Hepatocyte (in vitro differentiated cells): ENCODE results near the gene IREB2. TPM values are rescaled to one million over a fixed set of nuclear protein-coding genes. Genes with fewer than 3 reads are reported as not detected.

Experiments used
- DNase-seq: peaks from one replicate; pipeline ENCODE4 v3.0.0-alpha.2; 2016; ENCODE audit warnings: low spot score
- H2AFZ ChIP-seq: fragments of 200-600 bp; sonication (generic); 2 replicates; pipeline ENCODE4 v1.6.0; 2016; ENCODE audit warnings: antibody characterized with exemption, mild to moderate bottlenecking
- H3K27ac ChIP-seq: fragments of 200-600 bp; sonication (generic); 2 replicates; pipeline ENCODE4 v1.5.1; 2016; ENCODE audit warnings: mild to moderate bottlenecking
- H3K27me3 ChIP-seq: fragments of 200-600 bp; sonication (generic); 2 replicates; pipeline ENCODE4 v1.6.1; 2016
- H3K36me3 ChIP-seq: fragments of 200-600 bp; sonication (generic); replicated peaks from 2 replicates; pipeline ENCODE4 v1.5.1; 2016; ENCODE audit warnings: low read depth; ENCODE audit not compliant: insufficient read depth
- H3K4me1 ChIP-seq: fragments of 200-600 bp; sonication (generic); 2 replicates; pipeline ENCODE4 v1.5.1; 2016; ENCODE audit warnings: mild to moderate bottlenecking, moderate library complexity; ENCODE audit not compliant: insufficient read depth
- H3K4me2 ChIP-seq: fragments of 200-600 bp; sonication (generic); 2 replicates; pipeline ENCODE4 v1.6.0; 2016
- H3K4me3 ChIP-seq: fragments of 200-600 bp; sonication (generic); 2 replicates; pipeline ENCODE4 v1.5.1; 2016; ENCODE audit warnings: mild to moderate bottlenecking
- H3K79me2 ChIP-seq: fragments of 200-600 bp; sonication (generic); 2 replicates; pipeline ENCODE4 v1.6.0; 2017; ENCODE audit warnings: mild to moderate bottlenecking
- H3K9me2 ChIP-seq: fragments of 200-600 bp; sonication (generic); replicated peaks from 2 replicates; pipeline ENCODE4 v1.6.0; 2017; ENCODE audit warnings: mild to moderate bottlenecking; ENCODE audit not compliant: insufficient read depth
- H3K9me3 ChIP-seq: fragments of 200-600 bp; sonication (generic); 2 replicates; pipeline ENCODE4 v1.5.1; 2016; ENCODE audit warnings: low read depth, mild to moderate bottlenecking
- H4K20me1 ChIP-seq: fragments of 200-600 bp; sonication (generic); 2 replicates; pipeline ENCODE4 v1.6.0; 2016; ENCODE audit warnings: mild to moderate bottlenecking; ENCODE audit not compliant: insufficient read depth, poor library complexity, severe bottlenecking
- CTCF ChIP-seq: fragments of 200-600 bp; sonication (generic); IDR thresholded peaks from 2 replicates; pipeline ENCODE4 v1.5.1; 2016; ENCODE audit warnings: antibody characterized with exemption, mild to moderate bottlenecking; ENCODE audit not compliant: poor library complexity
- EZH2 ChIP-seq: fragments of 200-600 bp; sonication (generic); IDR thresholded peaks from 2 replicates; pipeline ENCODE4 v1.6.1; 2016; ENCODE audit warnings: antibody characterized with exemption, mild to moderate bottlenecking, borderline replicate concordance
- EZH2phosphoT487 ChIP-seq: fragments of 200-600 bp; sonication (generic); IDR thresholded peaks from one replicate; pipeline ENCODE4 v1.6.1; 2018; ENCODE audit warnings: antibody characterized with exemption, mild to moderate bottlenecking, low read depth, moderate library complexity; ENCODE audit not compliant: unreplicated experiment, severe bottlenecking
- WGBS: methylation state at CpG from one replicate; pipeline ENCODE4 v1.1.6; 2016; ENCODE audit warnings: low lambda C conversion rate; ENCODE audit errors: missing lambda C conversion rate; 5-methylcytosine and 5-hydroxymethylcytosine counted together
- polyA plus RNA-seq: library from polyadenylated mRNA; unstranded; fragments of >200 nt; fragmentation: Nextera tagmentation; extraction: Ambion mirVana; gene quantifications from 2 replicates; pipeline ENCODE4 v1.2.1, GENCODE V29; 2016
- total RNA-seq: library from RNA; depleted of rRNA; stranded (reverse); fragments of >200 nt; gene quantifications from 2 replicates; pipeline ENCODE4 v1.2.3, GENCODE V29; 2014

IREB2 gene
- total and polyA plus RNA-seq, 2 experiments from 2014 or later = 20.4 to 54.0 TPM

DNA sequence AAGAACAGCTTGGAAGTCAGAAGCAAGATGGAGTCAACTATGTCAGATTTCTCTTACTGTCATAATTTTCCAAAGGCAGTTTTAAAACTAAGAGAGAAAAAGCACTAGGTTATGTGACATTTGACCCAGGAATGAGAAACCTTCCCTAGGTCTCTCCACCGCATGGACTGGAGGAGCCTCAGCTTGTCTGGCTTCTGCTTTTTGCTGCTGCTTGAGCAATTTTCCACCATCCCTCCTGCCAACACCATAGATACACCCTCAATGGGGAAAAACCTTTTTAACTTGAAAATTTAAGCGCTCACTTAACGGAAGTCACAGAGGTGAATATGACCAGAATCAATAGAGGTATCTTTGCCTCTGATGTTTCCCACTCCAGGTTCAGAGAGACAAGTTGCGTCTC is 17.8 kb upstream of the IREB2 start:
- TF ChIP-seq CTCF (no peak), EZH2phosphoT487 (no peak)
- Histone ChIP-seq H3K27ac (peak overlapping the region; percentile 75), H4K20me1 (no peaks in the 10 kb centered on the region), H3K9me3 (no peaks in the 10 kb centered on the region), H3K36me3 (no peaks in the 10 kb centered on the region), H3K4me2 (no peak overlapping the region), H3K4me3 (no peak overlapping the region), H2AFZ (no peak overlapping the region), H3K4me1 (peaks cover 18% of the 10 kb centered on the region), H3K27me3 (no peaks in the 10 kb centered on the region), H3K9me2 (no peaks in the 10 kb centered on the region), H3K79me2 (no peaks in the 10 kb centered on the region)
- WGBS = over 99% methylated on average over 4 of the region's 4 CpGs
- DNase-seq = no peak

- H4K20me1 ChIP-seq = no peaks in the 10 kb centered on the region
- peak overlapping the region; percentile 75 for H3K27ac ChIP-seq
- H3K4me1 ChIP-seq = peaks cover 18% of the 10 kb centered on the region
- TF ChIP-seq EZH2phosphoT487 = no peak
- no peaks in the 10 kb centered on the region for H3K9me3 ChIP-seq
- H3K9me2 ChIP-seq = no peaks in the 10 kb centered on the region
- DNase-seq = no peak
- no peak overlapping the region for H2AFZ ChIP-seq
- WGBS = 85% methylated on average over 8 of the region's 8 CpGs
- no peaks in the 10 kb centered on the region for H3K79me2 ChIP-seq
- no peaks in the 10 kb centered on the region for H3K27me3 ChIP-seq
- H3K36me3 ChIP-seq = no peaks in the 10 kb centered on the region
- no peak overlapping the region for H3K4me2 ChIP-seq
- H3K4me3 ChIP-seq = no peak overlapping the region
Observed at GRCh38 chr15:78420766-78421165, 17.2 kb upstream of the IREB2 start.

- TF ChIP-seq EZH2 (no peak), EZH2phosphoT487 (no peak), CTCF (no peak)
- Histone ChIP-seq H3K27ac (peak overlapping the region; percentile 75), H3K4me1 (peaks cover 17% of the 10 kb centered on the region), H3K4me3 (no peak overlapping the region), H3K27me3 (no peaks in the 10 kb centered on the region), H3K9me2 (no peaks in the 10 kb centered on the region), H3K9me3 (no peaks in the 10 kb centered on the region), H2AFZ (no peak overlapping the region), H3K4me2 (no peak overlapping the region), H3K79me2 (no peaks in the 10 kb centered on the region), H4K20me1 (no peaks in the 10 kb centered on the region), H3K36me3 (no peaks in the 10 kb centered on the region)
- 64% methylated on average over 7 of the region's 7 CpGs for WGBS
- DNase-seq = no peak
Observed at GRCh38 chr15:78421238-78421965, 16.6 kb upstream of the IREB2 start.

- H3K4me1 ChIP-seq = peaks cover 8% of the 10 kb centered on the region
- H3K27ac ChIP-seq = peak overlapping the region; percentile 61
- H3K4me2 ChIP-seq = peak overlapping the region; percentile 45
- H3K9me3 ChIP-seq = no peaks in the 10 kb centered on the region
- no peak overlapping the region for H2AFZ ChIP-seq
- 58% methylated on average over 12 of the region's 12 CpGs for WGBS
- TF ChIP-seq CTCF (peak; percentile 97), EZH2phosphoT487 (no peak), EZH2 (no peak)
- H3K27me3 ChIP-seq = no peaks in the 10 kb centered on the region
- H3K79me2 ChIP-seq = no peaks in the 10 kb centered on the region
- no peak overlapping the region for H3K4me3 ChIP-seq
- no peaks in the 10 kb centered on the region for H3K9me2 ChIP-seq
- H4K20me1 ChIP-seq = no peaks in the 10 kb centered on the region
- DNase-seq = peak; percentile 80
- no peaks in the 10 kb centered on the region for H3K36me3 ChIP-seq
Observed at GRCh38 chr15:78422571-78423340, 15.3 kb upstream of the IREB2 start.
